H9 (cell line): ENCODE results near the gene ANKRD11. TPM values are rescaled to one million over a fixed set of nuclear protein-coding genes. Genes with fewer than 3 reads are reported as not detected.
A peak's percentile ranks its signal among the peaks of the same experiment; 100 is the strongest.

Experiments used
- DNase-seq: peaks from one replicate; pipeline ENCODE4 v3.0.0-alpha.2; 2017
- H2AFZ ChIP-seq: one replicate; pipeline ENCODE4 v1.6.1; 2013; ENCODE audit warnings: mild to moderate bottlenecking, low read length, control low read depth, moderate library complexity
- H2AK5ac ChIP-seq: 2 replicates; pipeline ENCODE4 v1.6.1; 2013; ENCODE audit warnings: low read length, control low read depth, mixed read lengths; ENCODE audit not compliant: insufficient read length
- H2BK120ac ChIP-seq: one replicate; pipeline ENCODE4 v1.6.1; 2013; ENCODE audit warnings: low read depth, mild to moderate bottlenecking, low read length, control low read depth, inconsistent platforms; ENCODE audit not compliant: poor library complexity, severe bottlenecking
- H2BK12ac ChIP-seq: 2 replicates; pipeline ENCODE4 v1.6.1; 2013; ENCODE audit warnings: low read length, control low read depth, mixed read lengths, low read depth; ENCODE audit not compliant: insufficient read length
- H2BK15ac ChIP-seq: 2 replicates; pipeline ENCODE4 v1.6.1; 2013; ENCODE audit warnings: low read depth, low read length, control low read depth
- H2BK20ac ChIP-seq: one replicate; pipeline ENCODE4 v1.6.1; 2013; ENCODE audit warnings: low read depth, mild to moderate bottlenecking, low read length, control low read depth, inconsistent platforms; ENCODE audit not compliant: poor library complexity, severe bottlenecking
- H2BK5ac ChIP-seq: 2 replicates; pipeline ENCODE4 v1.6.1; 2013; ENCODE audit warnings: low read length, control low read depth, mixed read lengths; ENCODE audit not compliant: insufficient read length
- H3K14ac ChIP-seq: 2 replicates; pipeline ENCODE4 v1.6.1; 2013; ENCODE audit warnings: low read length, control low read depth; ENCODE audit not compliant: insufficient read depth
- H3K18ac ChIP-seq: 2 replicates; pipeline ENCODE4 v1.6.1; 2013; ENCODE audit warnings: low read depth, mild to moderate bottlenecking, mixed read lengths, low read length, control low read depth; ENCODE audit not compliant: insufficient read length
- H3K23ac ChIP-seq: 2 replicates; pipeline ENCODE4 v1.6.1; 2013; ENCODE audit warnings: low read length, control low read depth, mixed read lengths, low read depth; ENCODE audit not compliant: insufficient read length
- H3K23me2 ChIP-seq: 2 replicates; pipeline ENCODE4 v1.6.1; 2013; ENCODE audit warnings: low read depth, mild to moderate bottlenecking, mixed read lengths, low read length, control low read depth; ENCODE audit not compliant: insufficient read length, poor library complexity, severe bottlenecking
- H3K27ac ChIP-seq: 2 replicates; pipeline ENCODE4 v1.5.1; 2013; ENCODE audit warnings: low read length, control low read depth, mixed read lengths, low read depth; ENCODE audit not compliant: insufficient read length
- H3K27me3 ChIP-seq: 2 replicates; pipeline ENCODE4 v1.6.1; 2013; ENCODE audit warnings: low read length, control low read depth, inconsistent platforms; ENCODE audit not compliant: insufficient read depth
- H3K4ac ChIP-seq: 2 replicates; pipeline ENCODE4 v1.6.1; 2013; ENCODE audit warnings: low read depth, mild to moderate bottlenecking, control low read depth, inconsistent platforms, low read length, moderate library complexity
- H3K4me1 ChIP-seq: 2 replicates; pipeline ENCODE4 v1.6.1; 2013; ENCODE audit warnings: low read length, control low read depth, inconsistent platforms; ENCODE audit not compliant: insufficient read depth
- H3K4me2 ChIP-seq: 2 replicates; pipeline ENCODE4 v1.6.1; 2013; ENCODE audit warnings: low read length, control low read depth, mixed read lengths; ENCODE audit not compliant: insufficient read length, insufficient read depth
- H3K56ac ChIP-seq: 2 replicates; pipeline ENCODE4 v1.6.1; 2013; ENCODE audit warnings: low read depth, mild to moderate bottlenecking, mixed read lengths, low read length, control low read depth; ENCODE audit not compliant: insufficient read length
- H3K79me1 ChIP-seq: 2 replicates; pipeline ENCODE4 v1.6.1; 2013; ENCODE audit warnings: low read depth, mild to moderate bottlenecking, moderate library complexity, low read length, control low read depth, inconsistent platforms; ENCODE audit not compliant: insufficient read depth, poor library complexity, severe bottlenecking
- H3K79me2 ChIP-seq: 2 replicates; pipeline ENCODE4 v1.6.1; 2013; ENCODE audit warnings: low read length, control low read depth, inconsistent platforms; ENCODE audit not compliant: insufficient read depth
- H3K9ac ChIP-seq: 2 replicates; pipeline ENCODE4 v1.6.1; 2013; ENCODE audit warnings: low read length, control low read depth, mixed read lengths; ENCODE audit not compliant: insufficient read length; ENCODE audit errors: extremely low read depth
- H3K9me3 ChIP-seq: one replicate; pipeline ENCODE4 v1.6.1; 2013; ENCODE audit warnings: low read depth, low read length, inconsistent platforms; ENCODE audit not compliant: control insufficient read depth
- H3T11ph ChIP-seq: one replicate; pipeline ENCODE4 v1.6.1; 2013; ENCODE audit warnings: mild to moderate bottlenecking, low read length, control low read depth, inconsistent platforms
- H4K20me1 ChIP-seq: one replicate; pipeline ENCODE4 v1.6.1; 2013; ENCODE audit not compliant: control insufficient read depth, insufficient read length, insufficient read depth
- H4K5ac ChIP-seq: 2 replicates; pipeline ENCODE4 v1.6.1; 2013; ENCODE audit warnings: low read depth, mild to moderate bottlenecking, mixed read lengths, low read length, control low read depth; ENCODE audit not compliant: insufficient read length
- H4K8ac ChIP-seq: replicated peaks from 2 replicates; pipeline ENCODE4 v1.6.1; 2013; ENCODE audit warnings: low read length, control low read depth, mixed read lengths, low read depth; ENCODE audit not compliant: insufficient read length
- H4K91ac ChIP-seq: 2 replicates; pipeline ENCODE4 v1.6.1; 2013; ENCODE audit warnings: low read depth, mild to moderate bottlenecking, moderate library complexity, mixed read lengths, low read length, control low read depth; ENCODE audit not compliant: insufficient read length
- H3K27ac Mint-ChIP-seq, 3 experiments: 2 replicates in 2 of 3; 3 replicates in 1 of 3; pipeline ENCODE4 v1.8.0; 2020 to 2021; ENCODE audit warnings: mixed read lengths in 3 of 3, mild to moderate bottlenecking in 1 of 3, moderate library complexity in 1 of 3
- H3K27me3 Mint-ChIP-seq: 2 replicates; pipeline ENCODE4 v1.8.0; 2021; ENCODE audit warnings: low read depth, mild to moderate bottlenecking, moderate library complexity, mixed read lengths
- H3K36me3 Mint-ChIP-seq, 3 experiments: 2 replicates in 2 of 3; 3 replicates in 1 of 3; pipeline ENCODE4 v1.8.0; 2020 to 2021; ENCODE audit warnings: low read depth in 3 of 3, mixed read lengths in 3 of 3; ENCODE audit not compliant: insufficient read depth in 1 of 3
- H3K4me1 Mint-ChIP-seq, 2 experiments: 2 replicates each; pipeline ENCODE4 v1.8.0; 2020; ENCODE audit warnings: mixed read lengths in 2 of 2
- H3K4me3 Mint-ChIP-seq, 2 experiments: 2 replicates in 1 of 2; 3 replicates in 1 of 2; pipeline ENCODE4 v1.8.0; 2020 to 2021; ENCODE audit warnings: mild to moderate bottlenecking in 2 of 2, mixed read lengths in 2 of 2, moderate library complexity in 1 of 2
- H3K9me3 Mint-ChIP-seq, 2 experiments: 2 replicates in 1 of 2; 3 replicates in 1 of 2; pipeline ENCODE4 v1.8.0; 2020; ENCODE audit warnings: mild to moderate bottlenecking in 2 of 2, mixed read lengths in 2 of 2, moderate library complexity in 1 of 2
- CTCF ChIP-seq: fragments of 200-600 bp; sonication (generic); conservative IDR thresholded peaks from 3 replicates; pipeline ENCODE4 v1.8.0; 2021; ENCODE audit warnings: antibody characterized with exemption, mild to moderate bottlenecking
- WGBS: extraction: QIAGEN DNeasy Blood & Tissue Kit; methylation state at CpG from one replicate; pipeline ENCODE4 v1.1.7; 2013; ENCODE audit warnings: missing lambda C conversion rate, low lambda C conversion rate, mixed read lengths; ENCODE audit not compliant: insufficient read length; ENCODE audit errors: extremely low coverage; 5-methylcytosine and 5-hydroxymethylcytosine counted together
- total RNA-seq: library from RNA; stranded (reverse); gene quantifications from 2 replicates; pipeline ENCODE4 v1.2.1, GENCODE V29; 2021

Gene ANKRD11
- total RNA-seq, 1 experiment from 2014 or later: 181 TPM

- H2BK20ac ChIP-seq: no peak overlapping the region
- no peak for DNase-seq
- WGBS: no CpG with 5 or more reads among the region's 5 CpGs
- no peaks in the 10 kb centered on the region for H3K27me3 Mint-ChIP-seq
- H3K79me2 ChIP-seq: peaks cover 84% of the 10 kb centered on the region
- H3K4me1 ChIP-seq: peaks cover 6% of the 10 kb centered on the region; the same call in 1 of the 2 replicates
- H3K14ac ChIP-seq: no peak overlapping the region; the same call in 1 of the 2 replicates
- no peak overlapping the region for H3K4ac ChIP-seq
- H3T11ph ChIP-seq: no peak overlapping the region
- H4K91ac ChIP-seq: no peak overlapping the region
- H2BK12ac ChIP-seq: no peak overlapping the region
- peaks cover 0 to 10% (median 9%) of the 10 kb centered on the region in 3 experiments; a peak in 4 of 7 replicates for H3K36me3 Mint-ChIP-seq
- H3K27me3 ChIP-seq: no peaks in the 10 kb centered on the region
- no peak overlapping the region for H3K27ac ChIP-seq
- no peak overlapping the region for H4K8ac ChIP-seq
- H3K4me2 ChIP-seq: no peak overlapping the region
- H3K23ac ChIP-seq: no peak overlapping the region
- no peaks in the 10 kb centered on the region for H3K23me2 ChIP-seq
- H3K27ac Mint-ChIP-seq: peak overlapping the region in 2 of 3 experiments; percentile 45 to 53; a peak in 2 of 7 replicates
- no peak overlapping the region for H2AK5ac ChIP-seq
- no peak overlapping the region for H3K4me3 Mint-ChIP-seq
- no peak overlapping the region for H3K56ac ChIP-seq
- peaks cover 5% of the 10 kb centered on the region for H4K20me1 ChIP-seq
- TF ChIP-seq CTCF: no peak
- no peak overlapping the region for H2BK5ac ChIP-seq
- no peak overlapping the region for H4K5ac ChIP-seq
- H3K9me3 ChIP-seq: no peaks in the 10 kb centered on the region
- H2BK120ac ChIP-seq: no peak overlapping the region
- no peaks in the 10 kb centered on the region for H3K9me3 Mint-ChIP-seq
- no peak overlapping the region for H3K18ac ChIP-seq
- H3K79me1 ChIP-seq: peaks cover 7% of the 10 kb centered on the region
- no peak overlapping the region for H2BK15ac ChIP-seq
- no peak overlapping the region for H3K9ac ChIP-seq
- H2AFZ ChIP-seq: no peak overlapping the region
- peaks cover 74 to 77% of the 10 kb centered on the region in 2 experiments for H3K4me1 Mint-ChIP-seq
Observed at GRCh38 chr16:89482817-89483205, 7.5 kb downstream of the ANKRD11 start.
